Keratinocyte (primary cell): ENCODE measurements around the gene SRD5A1. TPM values are rescaled to one million over a fixed set of nuclear protein-coding genes. Genes with fewer than 3 reads are reported as not detected.

Experiments used
- DNase-seq: peaks from one replicate; pipeline ENCODE4 v3.0.0-alpha.2; 2011; ENCODE audit warnings: low read depth, missing footprints, low spot score
- FAIRE-seq: peaks from 2 replicates; lab custom pipeline; 2011; peaks lifted over from hg19 to GRCh38; lab: Jason Lieb, UNC
- H2AFZ ChIP-seq: 2 replicates; pipeline ENCODE4 v1.6.0; 2012; ENCODE audit warnings: low read length, control low read depth, inconsistent platforms; ENCODE audit not compliant: control insufficient read depth
- H3K27ac ChIP-seq: 2 replicates; pipeline ENCODE4 v1.5.1; 2011; ENCODE audit warnings: low read length; ENCODE audit not compliant: control insufficient read depth, insufficient read depth
- H3K27me3 ChIP-seq: 3 replicates; pipeline ENCODE4 v1.6.0; 2011; ENCODE audit warnings: low read length; ENCODE audit not compliant: control insufficient read depth, insufficient read depth; ENCODE audit errors: extremely low read depth
- H3K36me3 ChIP-seq, 2 experiments: 2 replicates in 1 of 2; 3 replicates in 1 of 2; pipeline ENCODE4 v1.5.1; 2011; ENCODE audit warnings: low read length in 2 of 2, mild to moderate bottlenecking in 1 of 2; ENCODE audit not compliant: control insufficient read depth in 2 of 2, insufficient read depth in 2 of 2; ENCODE audit errors: extremely low read depth in 1 of 2
- H3K4me1 ChIP-seq: 3 replicates; pipeline ENCODE4 v1.5.1; 2011; ENCODE audit warnings: low read length; ENCODE audit not compliant: control insufficient read depth, insufficient read depth; ENCODE audit errors: extremely low read depth
- H3K4me2 ChIP-seq: 3 replicates; pipeline ENCODE4 v1.6.0; 2011; ENCODE audit warnings: low read depth, low read length; ENCODE audit not compliant: control insufficient read depth, insufficient read depth; ENCODE audit errors: extremely low read depth
- H3K4me3 ChIP-seq, 3 experiments: fragments of 200-600 bp in 1 of 3; sonication (generic) in 1 of 3; 2 replicates in 2 of 3; 3 replicates in 1 of 3; pipeline ENCODE4 v1.5.1; 2011 to 2016; ENCODE audit warnings: low read length in 3 of 3, mild to moderate bottlenecking in 3 of 3, control low read depth in 2 of 3, inconsistent platforms in 1 of 3, low read depth in 1 of 3, mixed read lengths in 1 of 3, mixed run types in 1 of 3, moderate library complexity in 1 of 3; ENCODE audit not compliant: control insufficient read depth in 2 of 3, insufficient read depth in 2 of 3; ENCODE audit errors: extremely low read depth in 1 of 3
- H3K79me2 ChIP-seq: 2 replicates; pipeline ENCODE4 v1.6.0; 2012; ENCODE audit warnings: low read length; ENCODE audit not compliant: control insufficient read depth, insufficient read depth
- H3K9ac ChIP-seq: 3 replicates; pipeline ENCODE4 v1.6.0; 2011; ENCODE audit warnings: low read length; ENCODE audit not compliant: control insufficient read depth, insufficient read depth; ENCODE audit errors: extremely low read depth
- H3K9me1 ChIP-seq: 3 replicates; pipeline ENCODE4 v1.6.0; 2011; ENCODE audit warnings: low read length; ENCODE audit not compliant: control insufficient read depth, insufficient read depth; ENCODE audit errors: extremely low read depth
- H3K9me3 ChIP-seq: 2 replicates; pipeline ENCODE4 v1.5.1; 2012; ENCODE audit warnings: low read depth, low read length; ENCODE audit not compliant: control insufficient read depth
- H4K20me1 ChIP-seq: 3 replicates; pipeline ENCODE4 v1.6.0; 2011; ENCODE audit warnings: low read length; ENCODE audit not compliant: control insufficient read depth, insufficient read depth; ENCODE audit errors: extremely low read depth
- CTCF ChIP-seq, 3 experiments: IDR thresholded peaks in 1 of 3; conservative IDR thresholded peaks in 1 of 3; optimal IDR thresholded peaks in 1 of 3; 2 replicates in 2 of 3; 3 replicates in 1 of 3; pipeline versions ENCODE3 to v1.5.1; 2011; ENCODE audit warnings: low read length in 3 of 3, mild to moderate bottlenecking in 3 of 3, moderate library complexity in 2 of 3, control low read depth in 1 of 3, inconsistent platforms in 1 of 3; ENCODE audit not compliant: insufficient read depth in 2 of 3; ENCODE audit errors: extremely low read depth in 1 of 3
- EZH2 ChIP-seq: IDR thresholded peaks from one replicate; pipeline ENCODE4 v1.6.1; 2012; ENCODE audit warnings: inconsistent platforms, mild to moderate bottlenecking, low read length, moderate library complexity
- dilution Hi-C: fragments of 300-500 bp; cut with MboI; formaldehyde crosslinking; loops from one replicate; pipeline ENCODE4 v1.7.0; 2020; ENCODE audit warnings: low sequenced_read_pairs; ENCODE audit not compliant: extremely low pct_ligation_motif_present
- polyA plus RNA-seq, 5 experiments: library from polyadenylated mRNA; depleted of rRNA in 3 of 5; stranded (reverse) in 3 of 5; stranded (forward) in 1 of 5; unstranded in 1 of 5; fragments of >200 nt; gene quantifications; 1 replicate in 1 of 5; 2 replicates in 3 of 5; 3 replicates in 1 of 5; pipeline versions ENCODE4 v1.2.1 to v1.2.3, GENCODE V29; 2011 to 2012; ENCODE audit warnings: missing spikeins in 2 of 5, low read depth in 1 of 5, low replicate concordance in 1 of 5

SRD5A1 gene
- polyA plus RNA-seq, 1 donor (not counting 4 experiments of a cell fraction or from before 2014, with no cell fraction given): 35.4 TPM

GRCh38 chr5:6634788-6635430 is 1.7 kb downstream of the SRD5A1 start:
- Histone ChIP-seq H3K9ac (peak overlapping the region; percentile 96), H3K79me2 (peaks cover 76% of the 10 kb centered on the region), H4K20me1 (peaks cover 8% of the 10 kb centered on the region), H3K4me1 (peaks cover 51% of the 10 kb centered on the region), H3K4me3 (peak overlapping the region; percentile 68 to 82 (median 76)), H2AFZ (no peak overlapping the region), H3K9me3 (no peaks in the 10 kb centered on the region), H3K36me3 (peaks cover 4 to 13% of the 10 kb centered on the region in 2 experiments), H3K4me2 (peak overlapping the region; percentile 91), H3K27me3 (no peaks in the 10 kb centered on the region), H3K9me1 (peaks cover 7% of the 10 kb centered on the region), H3K27ac (peak overlapping the region; percentile 60)
- dilution Hi-C loops: no loop called here
- DNase-seq (no peak), FAIRE-seq (no peak)
- TF ChIP-seq EZH2: no peak
- no peak for TF ChIP-seq CTCF (optimal IDR thresholded peaks at IDR 0.05 in 1 of 3, IDR thresholded peaks at IDR 0.05 in 1 of 3, conservative IDR thresholded peaks at IDR 0.05 in 1 of 3; ENCODE audit: extremely low read depth in 1 of 3, insufficient read depth in 2 of 3, low read length in 3 of 3)

GRCh38 chr5:6636293-6636692 is 3.1 kb downstream of the SRD5A1 start:
- Histone ChIP-seq H3K4me2 (peak overlapping the region; percentile 91), H3K4me3 (peak overlapping the region in 1 of 3 experiments; percentile 12), H3K4me1 (peaks cover 49% of the 10 kb centered on the region), H3K9me3 (no peaks in the 10 kb centered on the region), H3K9ac (peak overlapping the region; percentile 96), H3K79me2 (peaks cover 75% of the 10 kb centered on the region), H3K9me1 (peaks cover 4% of the 10 kb centered on the region), H3K36me3 (peaks cover 0 to 4% of the 10 kb centered on the region in 2 experiments), H3K27ac (peak overlapping the region; percentile 60), H4K20me1 (peaks cover 5% of the 10 kb centered on the region), H2AFZ (no peak overlapping the region), H3K27me3 (no peaks in the 10 kb centered on the region)
- dilution Hi-C loops: no loop called here
- FAIRE-seq: no peak
- peak; percentile 42 for DNase-seq
- TF ChIP-seq EZH2 (no peak), CTCF (optimal IDR thresholded peaks at IDR 0.05 in 1 of 3, IDR thresholded peaks at IDR 0.05 in 1 of 3, conservative IDR thresholded peaks at IDR 0.05 in 1 of 3; ENCODE audit: extremely low read depth in 1 of 3, insufficient read depth in 2 of 3, low read length in 3 of 3) (peak; percentile 11 to 34 (median 13))
